Trophoblast cell (in vitro differentiated cells and primary cell): ENCODE measurements around the gene ROBO1.

ENCODE experiments used
- DNase-seq, 2 donors: peaks; one replicate each; pipeline ENCODE4 v3.0.0-alpha.2; 2016
- H2AFZ ChIP-seq: 2 replicates; pipeline ENCODE4 v1.6.1; 2013; ENCODE audit warnings: low read length, moderate library complexity, mild to moderate bottlenecking; ENCODE audit not compliant: insufficient read depth, poor library complexity
- H2AK5ac ChIP-seq: 2 replicates; pipeline ENCODE4 v1.6.1; 2013; ENCODE audit warnings: mild to moderate bottlenecking, low read length
- H2BK120ac ChIP-seq: 2 replicates; pipeline ENCODE4 v1.6.1; 2013; ENCODE audit warnings: low read length, mild to moderate bottlenecking, moderate library complexity; ENCODE audit not compliant: insufficient read depth, poor library complexity
- H2BK12ac ChIP-seq: 2 replicates; pipeline ENCODE4 v1.6.1; 2013; ENCODE audit warnings: mild to moderate bottlenecking, low read length, moderate library complexity
- H2BK5ac ChIP-seq: 2 replicates; pipeline ENCODE4 v1.6.1; 2013; ENCODE audit warnings: low read length, low read depth, moderate library complexity, mild to moderate bottlenecking; ENCODE audit not compliant: poor library complexity
- H3K14ac ChIP-seq: 2 replicates; pipeline ENCODE4 v1.6.1; 2013; ENCODE audit warnings: mild to moderate bottlenecking, low read length
- H3K18ac ChIP-seq: 2 replicates; pipeline ENCODE4 v1.6.1; 2013; ENCODE audit warnings: mild to moderate bottlenecking, low read length
- H3K23ac ChIP-seq: 2 replicates; pipeline ENCODE4 v1.6.1; 2013; ENCODE audit warnings: low read length
- H3K27ac ChIP-seq: 2 replicates; pipeline ENCODE4 v1.5.1; 2013; ENCODE audit warnings: low read depth, mild to moderate bottlenecking, inconsistent platforms, low read length, moderate library complexity
- H3K27me3 ChIP-seq: 2 replicates; pipeline ENCODE4 v1.6.1; 2013; ENCODE audit warnings: inconsistent platforms, mild to moderate bottlenecking, low read length, moderate library complexity; ENCODE audit not compliant: insufficient read depth
- H3K36me3 ChIP-seq, 2 experiments: 1 replicate in 1 of 2; 2 replicates in 1 of 2; pipeline ENCODE4 v1.6.1; 2013; ENCODE audit warnings: low read length in 2 of 2, mild to moderate bottlenecking in 2 of 2, moderate library complexity in 1 of 2; ENCODE audit not compliant: insufficient read depth in 2 of 2, control insufficient read depth in 1 of 2
- H3K4ac ChIP-seq: 2 replicates; pipeline ENCODE4 v1.6.1; 2013; ENCODE audit warnings: low read depth, mild to moderate bottlenecking, low read length, moderate library complexity
- H3K4me1 ChIP-seq, 2 experiments: 1 replicate in 1 of 2; 2 replicates in 1 of 2; pipeline ENCODE4 v1.6.1; 2013; ENCODE audit warnings: low read length in 2 of 2, mild to moderate bottlenecking in 2 of 2, moderate library complexity in 1 of 2; ENCODE audit not compliant: insufficient read depth in 2 of 2, control insufficient read depth in 1 of 2
- H3K4me2 ChIP-seq: 2 replicates; pipeline ENCODE4 v1.6.1; 2013; ENCODE audit warnings: inconsistent platforms, mild to moderate bottlenecking, low read length, moderate library complexity
- H3K4me3 ChIP-seq: 2 replicates; pipeline ENCODE4 v1.5.1; 2013; ENCODE audit warnings: mild to moderate bottlenecking, low read depth, low read length, inconsistent platforms
- H3K79me1 ChIP-seq: one replicate; pipeline ENCODE4 v1.6.1; 2013; ENCODE audit warnings: low read length
- H3K79me2 ChIP-seq: 2 replicates; pipeline ENCODE4 v1.6.1; 2013; ENCODE audit warnings: low read length, mild to moderate bottlenecking; ENCODE audit not compliant: control insufficient read depth, insufficient read depth, poor library complexity
- H3K9ac ChIP-seq: 2 replicates; pipeline ENCODE4 v1.6.1; 2013; ENCODE audit warnings: mild to moderate bottlenecking, low read length
- H3K9me3 ChIP-seq: 2 replicates; pipeline ENCODE4 v1.6.1; 2013; ENCODE audit warnings: low read depth, mild to moderate bottlenecking, control low read depth, inconsistent platforms, low read length; ENCODE audit not compliant: insufficient read depth
- H4K12ac ChIP-seq: 2 replicates; pipeline ENCODE4 v1.6.1; 2013; ENCODE audit warnings: low read depth, mild to moderate bottlenecking, low read length, moderate library complexity
- H4K8ac ChIP-seq: 2 replicates; pipeline ENCODE4 v1.6.1; 2013; ENCODE audit warnings: low read depth, mild to moderate bottlenecking, low read length, moderate library complexity
- H4K91ac ChIP-seq: one replicate; pipeline ENCODE4 v1.6.1; 2013; ENCODE audit warnings: low read depth, mild to moderate bottlenecking, low read length, moderate library complexity
- WGBS: extraction: QIAGEN DNeasy Blood & Tissue Kit; methylation state at CpG from one replicate; pipeline ENCODE4 v1.1.7; 2013; ENCODE audit warnings: missing lambda C conversion rate; ENCODE audit not compliant: insufficient read length, insufficient coverage; ENCODE audit errors: extremely low coverage; 5-methylcytosine and 5-hydroxymethylcytosine counted together

ROBO1 gene

DNA sequence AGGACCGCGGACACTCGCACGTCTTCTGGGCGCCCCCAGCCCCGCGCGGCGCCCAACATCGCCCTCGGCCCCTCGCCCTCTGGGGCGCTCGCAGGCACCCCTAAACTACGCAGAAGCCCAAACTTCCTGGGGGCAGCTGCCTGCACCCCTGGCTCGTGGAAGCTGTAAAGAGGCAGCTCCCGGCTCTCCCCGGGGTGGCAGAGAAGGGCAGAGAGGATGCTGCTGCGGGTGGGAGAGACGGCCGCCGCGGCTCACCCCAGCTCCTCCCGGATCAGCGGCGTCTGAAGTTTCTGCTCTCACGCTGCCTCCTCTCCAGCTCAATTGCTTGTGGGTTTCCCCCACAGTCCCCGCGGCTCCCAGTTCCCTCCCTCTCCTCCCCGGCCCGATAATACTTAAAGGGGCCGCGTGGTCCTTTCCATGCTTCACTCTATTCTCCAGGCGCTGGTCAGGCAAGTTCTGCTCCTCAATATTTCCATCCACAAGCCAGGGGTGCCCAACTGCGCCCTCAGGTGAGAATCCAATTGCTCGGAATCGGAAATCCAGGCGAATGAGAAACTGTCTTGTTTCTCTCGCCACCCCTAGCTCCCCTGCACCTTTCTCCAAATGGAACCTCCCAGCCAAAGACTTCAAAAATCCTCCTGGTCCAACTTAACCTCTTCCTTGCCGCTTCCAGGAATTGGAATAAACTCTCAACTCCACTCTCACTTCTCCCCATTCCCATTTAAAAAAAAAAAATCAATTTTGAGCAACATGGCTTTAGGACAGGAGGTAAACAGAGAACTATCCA lies 748.5 kb downstream of the ROBO1 start:
- WGBS: no CpG with 5 or more reads among the region's 40 CpGs
- Histone ChIP-seq H3K27me3 (no peaks in the 10 kb centered on the region), H3K27ac (peak overlapping the region; percentile 98), H3K79me1 (peaks cover 16% of the 10 kb centered on the region), H3K4me2 (peak overlapping the region; percentile 81), H2BK120ac (peak overlapping the region; percentile 98), H4K91ac (peak overlapping the region; percentile 92), H3K23ac (no peak overlapping the region), H2AFZ (peak overlapping the region; percentile 93), H3K4me1 (peaks cover 2 to 5% of the 10 kb centered on the region in 2 experiments), H3K9ac (peak overlapping the region; percentile 94), H2AK5ac (no peak overlapping the region), H3K18ac (peak overlapping the region; percentile 97), H3K4ac (peak overlapping the region; percentile 80), H3K4me3 (peak overlapping the region; percentile 93), H3K36me3 (no peaks in the 10 kb centered on the region), H4K8ac (peak overlapping the region; percentile 84), H4K12ac (peak overlapping the region; percentile 36), H3K9me3 (no peaks in the 10 kb centered on the region), H3K79me2 (peaks cover 15% of the 10 kb centered on the region), H2BK5ac (peak overlapping the region; percentile 100), H2BK12ac (peak overlapping the region; percentile 99), H3K14ac (peak overlapping the region; percentile 95)
- peak; percentile 5 to 43 for DNase-seq

DNA sequence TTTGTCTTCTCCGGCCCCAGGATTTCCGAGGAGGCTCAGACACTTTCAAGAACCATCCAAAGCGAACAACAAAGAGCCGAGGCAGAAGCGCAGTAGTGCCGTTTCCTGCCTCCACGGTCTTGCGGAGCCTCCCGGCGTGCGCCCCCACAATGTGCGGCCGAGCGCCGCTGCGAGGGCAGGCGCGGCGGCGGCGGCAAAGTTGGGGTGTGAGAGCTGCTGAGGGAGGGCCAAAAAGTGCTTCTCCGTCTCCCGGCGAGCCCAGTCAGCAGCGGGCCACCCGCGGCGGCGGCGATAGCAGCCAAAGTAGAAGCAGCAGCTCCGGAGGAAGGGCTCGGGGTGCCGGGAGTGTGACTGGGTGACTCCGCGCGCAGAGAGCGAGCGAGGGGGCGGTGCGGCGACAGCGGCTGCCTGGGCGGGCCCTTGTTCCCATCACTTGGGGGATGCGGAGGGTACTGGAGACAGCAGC lies 749.1 kb downstream of the ROBO1 start:
- peaks cover 2 to 5% of the 10 kb centered on the region in 2 experiments for H3K4me1 ChIP-seq
- WGBS: no CpG with 5 or more reads among the region's 44 CpGs
- no peaks in the 10 kb centered on the region for H3K9me3 ChIP-seq
- H2BK5ac ChIP-seq: peak overlapping the region; percentile 64
- H3K79me2 ChIP-seq: peaks cover 15% of the 10 kb centered on the region
- peak overlapping the region; percentile 43 for H2AFZ ChIP-seq
- no peaks in the 10 kb centered on the region for H3K36me3 ChIP-seq
- H3K4ac ChIP-seq: peak overlapping the region; percentile 19
- H4K8ac ChIP-seq: peak overlapping the region; percentile 36
- peak overlapping the region; percentile 57 for H3K14ac ChIP-seq
- peak overlapping the region; percentile 83 for H3K9ac ChIP-seq
- H2BK12ac ChIP-seq: peak overlapping the region; percentile 68
- peak overlapping the region; percentile 20 for H4K91ac ChIP-seq
- H4K12ac ChIP-seq: no peak overlapping the region
- no peaks in the 10 kb centered on the region for H3K27me3 ChIP-seq
- no peak overlapping the region for H2AK5ac ChIP-seq
- H2BK120ac ChIP-seq: peak overlapping the region; percentile 35
- H3K4me2 ChIP-seq: peak overlapping the region; percentile 81
- H3K27ac ChIP-seq: peak overlapping the region; percentile 98
- peak overlapping the region; percentile 84 for H3K18ac ChIP-seq
- peak overlapping the region; percentile 93 for H3K4me3 ChIP-seq
- DNase-seq: peak; percentile 4 to 37
- peaks cover 16% of the 10 kb centered on the region for H3K79me1 ChIP-seq
- H3K23ac ChIP-seq: no peak overlapping the region

DNA sequence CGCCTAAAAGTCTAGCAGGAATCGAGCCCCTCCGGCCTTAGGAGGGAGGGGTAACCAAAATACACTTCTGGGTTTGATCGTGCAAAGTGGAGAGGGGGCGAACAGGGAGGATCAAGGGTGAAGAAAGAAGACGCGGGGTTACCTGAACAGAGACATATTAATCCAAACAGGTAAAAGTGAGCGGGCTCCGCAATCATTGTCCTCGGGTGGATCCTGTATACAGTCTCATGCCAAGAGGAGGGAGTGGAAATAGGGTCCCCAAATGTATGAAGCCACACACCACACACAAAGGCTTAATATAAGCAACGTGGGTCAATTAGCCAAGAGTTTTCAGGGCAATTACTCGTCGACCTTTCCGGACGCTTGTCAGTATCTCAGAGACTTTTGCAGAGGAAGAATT lies 749.5 kb downstream of the ROBO1 start:
- no peaks in the 10 kb centered on the region for H3K27me3 ChIP-seq

DNA sequence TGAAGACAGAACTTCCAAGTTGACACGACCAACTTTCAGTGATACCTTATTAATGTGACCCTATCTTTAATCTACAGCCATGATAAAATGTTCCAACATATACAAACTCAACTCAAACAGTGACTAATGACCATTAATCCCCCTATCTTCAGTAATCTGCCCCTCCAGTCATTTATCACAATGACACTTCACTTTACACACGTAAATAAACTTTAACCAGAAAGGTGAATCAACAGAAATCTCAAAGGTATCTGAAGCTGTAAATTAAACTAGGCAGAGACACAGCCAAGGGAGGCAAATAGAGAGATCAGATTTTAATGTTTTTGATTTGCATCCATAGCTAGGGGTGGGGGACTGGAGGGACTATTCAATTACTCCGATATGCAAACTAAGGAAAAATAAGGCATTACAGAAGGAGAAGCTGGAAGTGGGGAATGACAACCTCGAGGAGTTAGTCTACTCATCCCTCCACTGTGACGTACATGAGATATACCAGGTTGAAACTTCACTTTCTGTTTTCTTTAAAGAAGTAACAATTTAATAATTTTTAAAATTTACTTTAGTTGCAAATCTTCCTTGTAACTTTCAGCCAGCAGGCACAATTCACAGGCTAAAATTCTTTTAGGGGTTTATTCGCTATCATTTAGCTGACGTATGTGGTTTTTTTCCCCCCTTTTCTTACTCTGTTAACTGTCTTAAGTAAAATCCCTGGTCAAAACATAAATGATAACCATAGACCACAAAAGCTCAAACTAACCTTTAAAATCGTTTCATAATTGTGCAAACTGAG lies 751.0 kb downstream of the ROBO1 start:
- Histone ChIP-seq H3K9me3 (no peaks in the 10 kb centered on the region), H4K8ac (no peak overlapping the region), H3K79me2 (peaks cover 15% of the 10 kb centered on the region), H3K9ac (no peak overlapping the region), H4K12ac (no peak overlapping the region), H3K23ac (no peak overlapping the region), H3K4me1 (peaks cover 0 to under 1% of the 10 kb centered on the region in 2 experiments), H2BK5ac (no peak overlapping the region), H3K79me1 (peaks cover 16% of the 10 kb centered on the region), H3K14ac (no peak overlapping the region), H2BK120ac (no peak overlapping the region), H3K4ac (no peak overlapping the region), H3K27me3 (no peaks in the 10 kb centered on the region), H2AFZ (no peak overlapping the region), H3K4me3 (peak overlapping the region; percentile 18), H3K4me2 (peak overlapping the region; percentile 81), H2AK5ac (no peak overlapping the region), H3K36me3 (no peaks in the 10 kb centered on the region), H4K91ac (no peak overlapping the region), H3K18ac (no peak overlapping the region), H3K27ac (no peak overlapping the region), H2BK12ac (no peak overlapping the region)
- no CpG with 5 or more reads among the region's 8 CpGs for WGBS
- no peak for DNase-seq

More for the DNA sequence above, 749.5 kb downstream of the ROBO1 start:
- DNase-seq: no peak
- Histone ChIP-seq H3K4me2 (peak overlapping the region; percentile 81), H3K4ac (peak overlapping the region; percentile 24), H2AFZ (peak overlapping the region; percentile 43), H3K23ac (no peak overlapping the region), H4K8ac (no peak overlapping the region), H3K9me3 (no peaks in the 10 kb centered on the region), H3K4me1 (peaks cover 2 to 5% of the 10 kb centered on the region in 2 experiments), H3K36me3 (no peaks in the 10 kb centered on the region), H4K12ac (no peak overlapping the region), H2AK5ac (no peak overlapping the region), H3K79me2 (peaks cover 15% of the 10 kb centered on the region), H3K14ac (peak overlapping the region; percentile 30), H3K18ac (peak overlapping the region; percentile 26), H3K4me3 (peak overlapping the region; percentile 93), H4K91ac (peak overlapping the region; percentile 20), H3K79me1 (peaks cover 16% of the 10 kb centered on the region), H3K27ac (peak overlapping the region; percentile 98), H2BK12ac (no peak overlapping the region), H2BK120ac (no peak overlapping the region), H2BK5ac (peak overlapping the region; percentile 64), H3K9ac (peak overlapping the region; percentile 83)
- no CpG with 5 or more reads among the region's 15 CpGs for WGBS
